T1000 (cell line): ENCODE results near the gene CENPV.
"Not testable (repeated sequence)": the region's sequence is repeated elsewhere in the genome, so short reads cannot be mapped to it uniquely, and the experiment has no call there.

ENCODE experiments used
- DNase-seq: peaks from one replicate; lab custom pipeline; 2025; ENCODE audit warnings: mixed read lengths; lab: John Stamatoyannopoulos, UW

The CENPV gene

DNA sequence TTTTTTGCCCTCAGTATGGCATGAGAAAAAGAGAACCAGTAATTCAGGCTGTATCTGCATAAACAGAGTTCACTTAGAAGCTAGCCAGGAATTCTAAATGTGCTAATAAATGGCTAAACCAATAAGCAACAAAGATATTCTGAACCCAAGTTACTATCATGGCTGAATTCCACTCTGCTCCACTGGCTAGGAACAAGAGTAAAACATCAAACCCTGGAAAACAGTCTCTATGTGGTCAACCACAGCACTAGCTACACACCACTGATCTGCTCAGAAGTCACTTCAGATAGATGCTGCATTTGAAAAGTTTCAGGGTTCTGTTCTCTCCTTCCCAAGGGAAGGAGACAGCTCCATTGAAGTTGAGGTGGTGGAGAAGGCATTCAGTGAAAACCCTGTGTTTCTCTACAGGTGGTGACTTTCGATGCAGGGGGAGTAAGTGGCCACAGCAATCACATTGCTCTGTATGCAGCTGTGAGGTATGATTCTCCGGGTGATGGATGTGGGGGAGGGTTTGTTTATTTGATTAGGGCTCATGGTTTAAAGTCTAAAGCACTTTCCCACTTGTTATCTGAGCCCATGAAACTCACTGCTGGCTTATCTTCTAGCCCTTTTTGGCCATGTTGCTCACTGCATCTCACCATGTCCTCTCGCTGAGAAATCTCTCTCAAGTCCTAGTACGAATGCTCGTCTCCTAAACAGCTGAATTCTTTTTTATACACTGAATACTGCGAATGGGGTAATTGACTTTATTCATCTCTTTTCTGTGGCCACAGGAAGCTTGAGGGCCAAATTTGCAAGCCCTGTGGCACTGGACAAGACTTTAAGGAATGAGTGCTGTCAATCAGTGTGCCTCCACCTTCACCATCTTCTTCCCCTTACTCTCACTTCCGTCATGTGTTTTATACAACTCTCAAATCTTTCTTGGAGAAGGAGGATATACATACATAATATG is 39.9 kb downstream of the CENPV start:
- DNase-seq, result no peak

DNA sequence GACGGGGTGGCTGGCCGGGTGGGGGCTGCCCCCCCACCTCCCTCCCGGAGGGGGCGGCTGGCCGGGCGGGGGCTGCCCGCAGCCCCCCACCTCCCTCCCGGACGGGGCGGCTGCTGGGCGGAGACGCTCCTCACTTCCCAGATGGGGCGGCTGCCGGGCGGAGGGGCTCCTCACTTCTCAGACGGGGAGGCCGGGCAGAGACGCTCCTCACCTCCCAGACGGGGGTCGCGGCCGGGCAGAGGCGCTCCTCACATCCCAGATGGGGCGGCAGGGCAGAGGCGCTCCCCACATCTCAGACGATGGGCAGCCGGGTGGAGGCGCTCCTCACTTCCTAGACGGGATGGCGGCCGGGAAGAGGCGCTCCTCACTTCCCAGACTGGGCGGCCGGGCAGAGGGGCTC is 41.2 kb downstream of the CENPV start:
- DNase-seq, result not testable (repeated sequence)

- DNase-seq, result no peak
These were observed 47.1 kb downstream of the CENPV start for GRCh38 chr17:16306211-16306610.

- no peak for DNase-seq
These were observed 48.4 kb downstream of the CENPV start for GRCh38 chr17:16304830-16305229.

GRCh38 chr17:16302856-16303255 is 50.4 kb downstream of the CENPV start:
- DNase-seq, result no peak

DNA sequence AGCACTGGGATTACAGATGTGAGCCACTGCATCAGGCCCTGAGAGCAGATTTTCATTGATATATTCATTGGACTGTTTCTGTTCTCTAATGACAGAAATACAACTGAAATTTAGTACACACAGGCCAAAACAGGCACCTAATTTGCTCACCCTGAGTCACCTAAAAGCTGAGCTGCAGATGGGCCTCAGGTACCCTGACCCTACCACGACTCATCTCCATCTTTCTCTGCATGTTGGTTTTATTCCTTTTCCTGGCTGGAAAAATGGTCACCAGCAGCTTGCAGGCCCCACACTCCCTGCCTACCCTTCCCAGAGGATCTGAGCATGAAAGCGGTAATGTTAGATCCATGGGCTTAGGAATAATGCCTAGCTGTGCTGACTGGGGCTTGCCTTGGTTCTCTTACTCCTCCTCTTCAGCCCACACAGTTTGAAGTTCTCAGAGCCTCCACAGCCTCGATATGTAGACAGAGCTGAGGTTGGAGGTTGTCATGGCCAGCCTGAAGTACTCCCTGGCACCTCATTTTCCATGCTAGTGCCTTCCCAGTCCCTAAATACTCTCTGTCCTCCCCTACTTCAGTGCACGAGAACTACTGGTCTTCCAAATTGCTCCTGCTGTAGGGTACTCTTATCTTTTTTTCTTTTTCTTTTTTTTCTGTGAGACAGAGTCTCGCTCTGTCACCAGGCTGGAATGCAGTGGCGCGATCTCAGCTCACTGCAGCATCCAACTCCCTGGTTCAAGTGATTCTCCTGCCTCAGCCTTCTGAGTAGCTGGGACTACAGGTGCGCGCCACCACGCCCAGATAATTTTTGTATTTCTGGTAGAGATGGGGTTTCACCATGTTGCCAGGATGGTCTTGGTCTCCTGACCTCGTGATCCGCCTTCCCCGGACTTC is 51.1 kb downstream of the CENPV start:
- DNase-seq, result no peak

GRCh38 chr17:16300554-16300953 is 52.7 kb downstream of the CENPV start:
- DNase-seq, result no peak

DNA sequence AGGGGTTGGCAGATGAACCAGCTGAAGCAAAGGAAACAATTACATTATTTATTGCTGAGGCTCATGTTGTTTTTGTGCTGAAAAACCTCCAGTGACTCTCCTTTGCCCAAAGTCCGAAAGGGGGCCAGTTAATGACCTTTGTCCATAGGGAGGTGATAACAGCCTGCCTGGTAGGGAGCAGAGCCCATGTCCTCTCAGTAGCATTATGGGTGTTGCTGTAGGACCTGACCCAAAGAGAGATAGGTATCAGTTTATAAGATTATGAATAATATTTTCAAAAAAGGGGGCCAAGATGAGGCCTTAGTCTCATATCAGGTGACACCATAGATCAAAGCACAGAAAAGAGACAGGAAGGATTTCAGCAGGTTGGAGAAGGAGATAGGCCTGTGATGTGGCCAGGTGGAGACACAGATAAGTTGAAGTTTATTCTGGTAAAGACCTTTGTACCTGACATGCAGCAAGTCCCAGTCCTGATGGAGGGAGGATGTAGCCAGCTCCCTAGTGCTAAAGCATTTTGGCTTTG is 55.1 kb downstream of the CENPV start:
- no peak for DNase-seq

DNA sequence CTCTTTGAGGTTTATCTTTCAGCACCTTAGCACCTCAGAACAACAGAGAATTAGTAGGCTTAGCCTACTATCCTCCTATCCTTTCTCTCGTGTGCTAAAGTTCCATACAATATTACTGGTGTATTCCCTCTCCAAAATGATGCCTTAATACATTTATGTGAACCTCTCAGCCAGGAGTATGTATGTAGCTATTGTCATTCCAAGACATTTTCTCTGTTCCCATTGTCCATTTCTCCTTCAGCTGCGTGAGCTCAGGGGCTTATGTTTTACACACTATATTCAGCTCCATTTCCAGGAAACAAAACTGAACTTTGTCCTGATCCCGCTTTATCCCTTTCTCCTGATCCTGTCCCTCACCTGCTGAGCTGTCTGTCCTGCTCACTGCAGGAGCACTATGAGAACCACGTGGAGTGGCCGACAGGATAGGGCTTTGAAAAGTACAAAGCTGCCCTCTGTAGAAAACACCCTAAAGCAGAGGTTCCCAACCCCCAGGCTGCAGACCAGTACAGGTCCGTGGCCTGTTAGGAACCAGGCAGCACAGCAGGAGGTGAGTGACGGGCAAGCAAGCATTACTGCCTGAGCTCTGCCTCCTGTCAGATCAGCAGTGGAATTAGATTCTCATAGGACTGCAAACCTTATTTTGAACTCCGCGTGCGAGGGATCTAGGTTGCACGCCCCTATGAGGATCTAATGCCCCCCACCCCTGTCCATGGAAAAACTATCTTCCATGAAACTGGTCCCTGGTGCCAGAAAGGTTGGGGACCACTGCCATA is 55.7 kb downstream of the CENPV start:
- no peak for DNase-seq

DNA sequence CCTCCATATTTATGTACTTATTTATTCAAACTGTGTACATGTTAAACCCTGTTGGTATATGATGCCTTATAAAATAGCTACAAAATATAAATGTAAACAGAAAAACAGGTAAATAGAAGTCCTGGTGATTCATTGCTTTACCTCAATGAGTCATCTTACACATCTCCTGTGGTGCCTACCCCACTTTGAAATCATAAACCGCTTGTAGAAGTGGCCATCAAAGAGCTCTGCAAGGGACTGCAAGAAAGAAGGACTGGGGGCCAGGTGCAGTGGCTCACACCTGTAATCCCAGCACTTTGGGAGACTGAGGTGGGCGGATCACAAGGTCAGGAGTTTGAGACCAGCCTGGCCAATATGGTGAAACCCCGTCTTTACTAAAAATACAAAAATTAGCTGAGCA is 57.2 kb downstream of the CENPV start:
- DNase-seq, result not testable (repeated sequence)

DNA sequence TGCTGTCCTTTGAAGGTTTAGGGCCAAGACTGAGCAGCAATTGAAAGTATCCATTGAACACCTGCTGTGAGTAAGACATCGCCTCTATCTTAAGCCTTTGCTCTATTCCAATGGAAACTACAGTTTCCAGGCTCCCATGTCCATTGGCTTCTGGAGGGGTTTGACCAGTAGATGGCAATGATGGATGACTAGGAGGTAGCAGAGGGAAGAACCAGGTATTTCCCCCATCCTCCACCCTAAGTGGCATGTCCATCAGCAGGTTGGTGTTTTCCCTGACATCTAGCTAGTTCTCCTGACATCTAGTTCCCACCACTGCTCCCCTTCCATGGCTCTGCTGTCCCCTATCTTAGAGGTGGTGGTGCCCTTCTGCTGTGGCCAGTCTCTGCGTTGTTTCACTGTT is 58.7 kb downstream of the CENPV start:
- DNase-seq, result no peak

DNA sequence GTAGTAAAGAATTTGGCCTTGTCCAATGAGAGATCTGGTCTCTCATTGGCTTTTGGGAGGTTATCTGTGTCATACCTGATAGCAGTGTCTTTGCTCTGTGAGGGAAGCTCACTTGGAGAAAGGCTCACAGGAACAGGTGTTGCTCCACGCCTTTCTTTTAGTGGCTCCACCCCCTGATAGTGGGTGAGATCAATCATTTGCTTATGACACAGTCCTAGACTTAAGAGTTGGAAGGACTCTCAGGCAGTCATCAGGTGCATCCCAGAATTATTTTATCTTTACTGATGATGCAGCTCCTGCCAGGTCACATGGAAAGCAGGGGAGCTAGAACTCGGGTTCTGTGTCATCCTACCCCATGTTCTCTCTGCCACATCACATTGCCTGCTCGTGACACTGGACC is 59.3 kb downstream of the CENPV start:
- no peak for DNase-seq
